B cell (primary cell): Measurements from ENCODE around the gene MAN2A2.

Experiments
- CTCF ChIP-seq: fragments of 200-600 bp; IDR thresholded peaks from one replicate; pipeline ENCODE4 v1.8.0; 2022; ENCODE audit warnings: antibody characterized with exemption, mild to moderate bottlenecking
- EZH2 ChIP-seq: IDR thresholded peaks from 2 replicates; pipeline ENCODE4 v1.6.1; 2012; ENCODE audit warnings: borderline replicate concordance, low read depth, mild to moderate bottlenecking, moderate library complexity, low read length; ENCODE audit not compliant: insufficient read depth, poor library complexity, severe bottlenecking

- TF ChIP-seq CTCF: no peak
- no peak for TF ChIP-seq EZH2
These were observed 22.5 kb upstream of the MAN2A2 start for GRCh38 chr15:90880381-90881145.
